Muscle of leg (tissue), 11 donors: ENCODE results near the gene NFIX. TPM values are rescaled to one million over a fixed set of nuclear protein-coding genes. Genes with fewer than 3 reads are reported as not detected.

Experiments
- DNase-seq: peaks from one replicate; pipeline ENCODE4 v3.0.0; 2013
- H3K27ac ChIP-seq: one replicate; pipeline ENCODE4 v1.5.1; 2013; ENCODE audit warnings: mild to moderate bottlenecking, low read length, control low read depth
- H3K27me3 ChIP-seq: one replicate; pipeline ENCODE4 v1.6.1; 2013; ENCODE audit warnings: low read length; ENCODE audit not compliant: control insufficient read depth, insufficient read depth
- H3K36me3 ChIP-seq: one replicate; pipeline ENCODE4 v1.6.1; 2013; ENCODE audit warnings: low read length; ENCODE audit not compliant: control insufficient read depth, insufficient read depth
- H3K4me1 ChIP-seq: one replicate; pipeline ENCODE4 v1.6.1; 2013; ENCODE audit warnings: low read length; ENCODE audit not compliant: control insufficient read depth, insufficient read depth
- H3K4me3 ChIP-seq: one replicate; pipeline ENCODE4 v1.5.1; 2013; ENCODE audit warnings: low read length, control low read depth
- H3K9me3 ChIP-seq: replicated peaks from 2 replicates; pipeline ENCODE4 v1.6.1; 2013; ENCODE audit warnings: low read depth, low read length; ENCODE audit not compliant: control insufficient read depth
- WGBS: methylation state at CpG from one replicate; pipeline ENCODE4 v1.1.5; 2013; ENCODE audit warnings: missing lambda C conversion rate; ENCODE audit not compliant: insufficient coverage; 5-methylcytosine and 5-hydroxymethylcytosine counted together
- polyA plus RNA-seq, 8 donors: library from polyadenylated mRNA; unstranded; fragments of 120-200 nt; gene quantifications; one replicate each; pipeline versions ENCODE4 v1.2.1 to v1.2.3, GENCODE V29; 2013; ENCODE audit warnings: inconsistent platforms in 1 of 8, low replicate concordance in 1 of 8; ENCODE audit not compliant: insufficient read length in 8 of 8, insufficient read depth in 1 of 8
- total RNA-seq: library from RNA; stranded (reverse); fragments of 120-200 nt; gene quantifications from one replicate; pipeline ENCODE4 v1.2.4, GENCODE V29; 2013

The NFIX gene
- total and polyA plus RNA-seq, 9 donors, result 38.1 to 140 (median 106) TPM

GRCh38 chr19:13138916-13139198, 143.6 kb downstream of the NFIX start:
- WGBS, result 75% methylated on average over 7 of the region's 10 CpGs
- Histone ChIP-seq H3K27me3 (no peaks in the 10 kb centered on the region), H3K9me3 (no peaks in the 10 kb centered on the region), H3K36me3 (peaks cover 51% of the 10 kb centered on the region), H3K27ac (no peak overlapping the region), H3K4me1 (no peaks in the 10 kb centered on the region), H3K4me3 (no peak overlapping the region)
- DNase-seq, result no peak

- WGBS, result 87% methylated on average over 6 of the region's 11 CpGs
Observed at GRCh38 chr19:13139633-13140311, 144.5 kb downstream of the NFIX start.

GRCh38 chr19:13146763-13147563, 151.7 kb downstream of the NFIX start:
- H3K27ac ChIP-seq, result no peak overlapping the region
- H3K36me3 ChIP-seq, result peaks cover 20% of the 10 kb centered on the region
- peaks cover 10% of the 10 kb centered on the region for H3K4me1 ChIP-seq
- no peak for DNase-seq
- H3K4me3 ChIP-seq, result no peak overlapping the region
- no peaks in the 10 kb centered on the region for H3K9me3 ChIP-seq
- no peaks in the 10 kb centered on the region for H3K27me3 ChIP-seq
- WGBS, result 89% methylated on average over 5 of the region's 16 CpGs

More at GRCh38 chr19:13139633-13140311, 144.5 kb downstream of the NFIX start:
- no peaks in the 10 kb centered on the region for H3K9me3 ChIP-seq
- peaks cover 60% of the 10 kb centered on the region for H3K36me3 ChIP-seq
- H3K4me1 ChIP-seq, result no peaks in the 10 kb centered on the region
- no peak overlapping the region for H3K4me3 ChIP-seq
- no peak overlapping the region for H3K27ac ChIP-seq
- no peak for DNase-seq
- no peaks in the 10 kb centered on the region for H3K27me3 ChIP-seq

Other genes starting within 250 kb of the NFIX start
- gene BEST2, start 243.7 kb upstream of the NFIX start, total RNA-seq, result not detected
- under 1 TPM in 2 of 8 donors, not detected in 6; 0.13 to 0.16 TPM for gene BEST2, start 243.7 kb upstream of the NFIX start, polyA plus RNA-seq
- 19.1 TPM for gene HOOK2, start 219.9 kb upstream of the NFIX start, total RNA-seq
- gene HOOK2, start 219.9 kb upstream of the NFIX start, polyA plus RNA-seq, result 10 to 100 TPM; 13.1 to 40.8 (median 24.0) TPM
- 39.1 TPM for gene JUNB, start 204.0 kb upstream of the NFIX start, total RNA-seq
- 100 to 1,000 TPM in 1 of 8 donors, 10 to 100 TPM in 7; 17.8 to 157 (median 66.9) TPM for gene JUNB, start 204.0 kb upstream of the NFIX start, polyA plus RNA-seq
- gene PRDX2, start 193.7 kb upstream of the NFIX start, total RNA-seq, result 191 TPM
- gene PRDX2, start 193.7 kb upstream of the NFIX start, polyA plus RNA-seq, result 100 to 1,000 TPM; 143 to 189 (median 171) TPM
- 5.1 TPM for gene THSD8, start 193.4 kb upstream of the NFIX start, total RNA-seq
- gene THSD8, start 193.4 kb upstream of the NFIX start, polyA plus RNA-seq, result 1 to 10 TPM in 7 of 8 donors, under 1 TPM in 1; 0.84 to 4.8 (median 2.9) TPM
- gene RNASEH2A, start 188.9 kb upstream of the NFIX start, total RNA-seq, result 12.6 TPM
- gene RNASEH2A, start 188.9 kb upstream of the NFIX start, polyA plus RNA-seq, result 10 to 100 TPM; 19.4 to 31.5 (median 23.3) TPM
- gene RTBDN, start 160.9 kb upstream of the NFIX start, total RNA-seq, result not detected
- under 1 TPM in 2 of 8 donors, not detected in 6; 0.06 to 0.24 TPM for gene RTBDN, start 160.9 kb upstream of the NFIX start, polyA plus RNA-seq
- gene MAST1, start 157.0 kb upstream of the NFIX start, total RNA-seq, result 0.09 TPM
- gene MAST1, start 157.0 kb upstream of the NFIX start, polyA plus RNA-seq, result under 1 TPM; 0.23 to 0.90 (median 0.61) TPM
- 7.7 TPM for gene DNASE2, start 114.0 kb upstream of the NFIX start, total RNA-seq
- gene DNASE2, start 114.0 kb upstream of the NFIX start, polyA plus RNA-seq, result 10 to 100 TPM in 5 of 8 donors, 1 to 10 TPM in 3; 5.7 to 12.3 (median 10.1) TPM
- 0.31 TPM for gene KLF1, start 108.3 kb upstream of the NFIX start, total RNA-seq
- 1 to 10 TPM in 4 of 8 donors, under 1 TPM in 4; 0.32 to 1.5 (median 1.0) TPM for gene KLF1, start 108.3 kb upstream of the NFIX start, polyA plus RNA-seq
- 16.8 TPM for gene GCDH, start 104.3 kb upstream of the NFIX start, total RNA-seq
- 10 to 100 TPM; 20.2 to 43.3 (median 29.3) TPM for gene GCDH, start 104.3 kb upstream of the NFIX start, polyA plus RNA-seq
- gene SYCE2, start 76.2 kb upstream of the NFIX start, total RNA-seq, result 0.40 TPM
- 1 to 10 TPM; 1.5 to 3.4 (median 2.5) TPM for gene SYCE2, start 76.2 kb upstream of the NFIX start, polyA plus RNA-seq
- gene FARSA, start 61.8 kb upstream of the NFIX start, total RNA-seq, result 32.5 TPM
- 10 to 100 TPM; 38.1 to 48.8 (median 44.7) TPM for gene FARSA, start 61.8 kb upstream of the NFIX start, polyA plus RNA-seq
- 401 TPM for gene CALR, start 56.9 kb upstream of the NFIX start, total RNA-seq
- gene CALR, start 56.9 kb upstream of the NFIX start, polyA plus RNA-seq, result 100 to 1,000 TPM; 380 to 643 (median 446) TPM
- gene RAD23A, start 49.6 kb upstream of the NFIX start, total RNA-seq, result 92.7 TPM
- 100 to 1,000 TPM in 7 of 8 donors, 10 to 100 TPM in 1; 98.5 to 136 (median 125) TPM for gene RAD23A, start 49.6 kb upstream of the NFIX start, polyA plus RNA-seq
- 24.4 TPM for gene GADD45GIP1, start 38.3 kb upstream of the NFIX start, total RNA-seq
- gene GADD45GIP1, start 38.3 kb upstream of the NFIX start, polyA plus RNA-seq, result 10 to 100 TPM; 40.2 to 63.6 (median 49.2) TPM
- gene DAND5, start 25.9 kb upstream of the NFIX start, total RNA-seq, result 0.04 TPM
- gene DAND5, start 25.9 kb upstream of the NFIX start, polyA plus RNA-seq, result under 1 TPM in 6 of 8 donors, not detected in 2; 0.07 to 0.23 (median 0.18) TPM
- gene LYL1, start 107.4 kb downstream of the NFIX start, total RNA-seq, result 5.0 TPM
- 1 to 10 TPM; 3.7 to 6.7 (median 5.7) TPM for gene LYL1, start 107.4 kb downstream of the NFIX start, polyA plus RNA-seq
- 20.0 TPM for gene TRMT1, start 121.3 kb downstream of the NFIX start, total RNA-seq
- 10 to 100 TPM; 22.1 to 31.5 (median 27.4) TPM for gene TRMT1, start 121.3 kb downstream of the NFIX start, polyA plus RNA-seq
- 12.9 TPM for gene NACC1, start 122.8 kb downstream of the NFIX start, total RNA-seq
- 10 to 100 TPM; 16.6 to 23.4 (median 19.9) TPM for gene NACC1, start 122.8 kb downstream of the NFIX start, polyA plus RNA-seq
- 33.6 TPM for gene STX10, start 154.9 kb downstream of the NFIX start, total RNA-seq
- 10 to 100 TPM; 38.0 to 54.5 (median 47.8) TPM for gene STX10, start 154.9 kb downstream of the NFIX start, polyA plus RNA-seq
- 18.2 TPM for gene IER2, start 154.9 kb downstream of the NFIX start, total RNA-seq
- 100 to 1,000 TPM in 2 of 8 donors, 10 to 100 TPM in 6; 38.7 to 161 (median 93.3) TPM for gene IER2, start 154.9 kb downstream of the NFIX start, polyA plus RNA-seq